Stimulated activated CD4-positive, alpha-beta T cell treated with anti-CD3 and anti-CD28 coated beads, TNF-alpha, amount 100 ng/mL, for 4 hours (primary cell): Measurements from ENCODE around the gene AEN.

Experiments used
- DNase-seq, 3 experiments: peaks; one replicate each; pipeline ENCODE4 v3.0.0-alpha.2; 2020; ENCODE audit warnings: low read depth in 3 of 3

The AEN gene

DNA sequence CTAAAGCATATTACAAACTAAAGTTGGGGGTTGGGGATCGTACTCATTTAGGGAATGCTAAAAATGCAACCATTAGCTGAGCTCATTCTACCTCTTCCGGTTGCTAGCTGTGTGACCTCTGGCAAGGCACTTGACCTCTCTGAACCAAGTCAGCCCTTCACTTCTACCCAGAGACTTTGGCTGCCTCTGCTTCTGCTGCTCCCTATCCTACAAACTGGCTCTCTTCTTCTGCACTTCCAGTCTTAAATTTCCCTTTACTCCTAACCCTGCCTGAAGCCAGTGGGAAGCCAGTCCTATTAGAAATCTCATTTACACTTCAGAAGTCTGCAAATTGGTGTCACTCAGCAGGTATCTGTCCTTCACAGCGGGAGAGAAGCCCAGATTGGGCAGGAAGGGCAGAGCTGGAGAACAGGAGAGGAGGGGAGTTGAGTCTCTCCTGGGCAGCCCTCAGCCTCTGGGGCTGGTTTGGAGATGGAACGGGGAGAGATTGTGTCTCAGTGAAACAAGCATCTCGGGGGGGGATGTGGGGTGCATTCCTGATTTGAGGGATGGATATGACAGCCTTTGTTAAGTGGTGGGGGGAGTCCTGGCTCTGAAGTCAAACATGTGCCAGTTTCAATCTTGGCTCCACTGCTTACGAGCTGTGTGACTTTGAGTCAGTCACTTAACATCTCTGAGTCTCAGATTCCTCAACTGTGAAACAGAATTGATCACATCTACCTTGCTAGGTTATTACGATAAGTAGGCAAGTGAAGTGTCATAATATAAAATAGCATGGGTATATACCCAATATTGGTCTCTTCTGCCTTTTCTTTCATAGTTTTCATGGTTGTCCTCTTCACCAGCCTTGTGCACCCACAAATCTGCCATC, 7.8 kb upstream of the AEN start:
- no peak for DNase-seq

GRCh38 chr15:88615303-88616107, 5.6 kb upstream of the AEN start:
- no peak for DNase-seq

GRCh38 chr15:88616240-88616639, 4.9 kb upstream of the AEN start:
- no peak for DNase-seq

DNA sequence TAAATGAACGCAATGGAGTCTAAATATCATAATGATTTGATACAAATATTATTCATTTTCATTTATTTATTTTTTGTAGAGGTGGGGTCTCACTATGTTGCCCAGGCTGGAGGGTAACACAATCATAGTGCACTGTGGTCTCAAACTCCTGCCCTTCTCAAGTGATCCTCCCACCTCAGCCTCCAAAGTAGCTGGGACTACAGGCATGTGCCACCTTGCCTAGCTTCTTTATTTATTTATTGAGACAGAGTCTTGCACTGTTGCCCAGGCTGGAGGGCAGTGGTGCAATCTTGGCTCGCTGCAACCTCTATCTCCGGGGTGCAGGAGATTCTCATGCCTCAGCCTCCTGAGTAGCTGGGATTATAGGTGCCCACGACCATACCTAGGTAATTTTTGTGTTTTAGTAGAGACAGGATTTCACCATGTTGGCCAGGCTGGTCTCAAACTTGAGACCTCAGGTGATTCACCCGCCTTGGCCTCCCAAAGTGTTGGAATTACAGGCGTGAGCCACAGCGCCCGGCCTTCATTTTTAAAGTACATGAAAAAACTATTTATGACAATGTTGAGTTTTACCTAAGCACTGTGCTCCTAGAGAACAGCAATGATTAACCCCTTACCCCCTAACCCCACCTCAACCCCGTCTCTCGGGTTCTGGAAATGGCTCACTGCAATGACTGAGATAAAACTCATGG, 4.0 kb upstream of the AEN start:
- no peak for DNase-seq

DNA sequence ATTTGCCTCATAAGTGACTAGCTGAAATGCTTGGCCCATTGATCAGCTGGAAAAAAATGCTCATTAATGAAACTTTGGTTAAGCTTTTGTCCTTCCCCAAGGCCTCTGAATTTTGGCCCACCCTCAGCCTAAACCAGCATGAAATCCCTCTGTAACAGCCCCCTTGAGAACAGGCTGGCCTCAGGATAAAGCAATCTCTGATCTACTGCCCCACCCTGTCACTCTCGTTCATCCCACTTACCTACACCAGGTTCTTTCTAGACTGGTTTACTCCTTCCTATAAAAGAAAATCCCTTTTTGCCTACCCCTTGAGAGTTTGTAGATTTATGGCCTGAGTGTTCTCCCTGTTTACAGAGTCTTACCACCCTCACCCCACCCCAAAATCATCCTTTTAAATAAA, 3.4 kb upstream of the AEN start:
- DNase-seq: no peak

DNA sequence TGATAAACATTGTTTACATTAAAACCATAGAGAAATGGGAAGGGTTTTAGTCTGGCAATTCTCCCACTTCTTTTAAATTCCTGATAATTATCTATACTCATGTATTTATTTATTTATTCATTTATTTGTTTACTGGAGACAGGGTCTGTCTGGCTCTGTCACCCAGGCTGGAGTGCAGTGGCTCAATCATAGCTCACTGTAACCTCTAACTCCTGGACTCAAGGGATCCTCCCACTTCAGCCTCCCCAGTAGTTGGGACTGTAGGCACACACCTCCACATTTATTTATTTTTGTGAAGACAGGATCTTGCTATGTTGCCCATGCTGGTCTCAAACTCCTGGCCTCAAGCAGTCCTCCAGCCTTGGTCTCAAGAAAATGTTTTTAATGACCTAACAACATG, 2.5 kb upstream of the AEN start:
- no peak for DNase-seq

DNA sequence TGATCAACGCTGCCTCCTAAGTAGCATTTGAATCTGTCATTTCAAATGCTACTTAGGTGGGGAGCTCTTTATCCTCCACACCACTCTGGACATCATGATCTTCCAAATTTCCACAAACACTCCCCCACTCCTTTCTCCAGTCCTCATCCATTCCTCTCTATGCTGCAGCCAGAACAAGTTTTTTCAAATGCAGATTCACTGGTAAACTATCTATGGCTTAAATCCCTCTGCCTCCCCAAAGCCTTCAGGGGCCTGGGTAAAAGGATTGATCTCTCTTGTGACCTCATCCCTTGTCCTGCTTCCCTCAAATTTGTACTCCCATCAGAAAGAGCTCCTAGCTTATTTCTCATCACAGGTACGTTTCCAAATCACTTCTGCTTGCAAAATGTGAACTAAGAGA, 1.3 kb upstream of the AEN start:
- DNase-seq: no peak

DNA sequence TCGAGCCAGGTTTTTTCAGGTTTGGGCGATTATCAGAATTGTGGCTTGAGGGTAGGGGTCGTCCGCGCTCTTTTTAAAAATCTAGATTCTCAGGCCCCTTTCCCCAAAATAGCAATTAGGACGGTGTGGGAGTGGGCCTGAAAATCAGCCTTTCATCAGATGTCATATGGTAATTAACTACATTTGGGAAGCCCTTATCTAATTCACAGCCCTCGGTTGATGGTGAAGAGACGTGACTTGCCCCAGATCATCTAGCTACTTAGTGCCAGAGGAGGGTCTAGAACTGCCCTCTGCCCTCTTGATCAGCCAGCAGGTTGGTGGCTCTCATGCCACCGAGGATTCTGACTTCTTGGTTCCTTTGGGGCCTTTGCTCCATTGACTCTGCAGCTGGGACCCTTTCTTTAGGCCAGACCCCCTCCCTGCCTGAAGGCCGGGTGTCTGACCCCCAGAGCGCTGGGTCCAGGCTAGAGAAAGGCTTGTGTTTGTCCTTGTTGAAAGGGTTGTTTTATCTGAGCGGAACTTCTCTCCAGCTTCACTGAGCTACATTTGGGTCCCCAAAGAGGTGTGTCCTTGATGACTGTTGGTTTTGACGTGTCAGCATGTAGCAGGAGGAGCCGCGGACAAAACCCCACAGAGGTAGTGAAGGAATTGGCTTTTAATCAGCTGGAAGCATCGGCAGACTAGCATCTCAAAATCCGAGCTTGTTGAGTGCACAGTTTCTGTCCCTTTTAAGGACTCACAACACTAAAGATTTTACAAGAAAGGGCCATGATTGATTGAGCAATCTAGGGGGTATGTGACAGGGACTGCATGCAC, 857 bp downstream of the AEN start:
- DNase-seq: no peak

GRCh38 chr15:88622605-88622975, 1.4 kb downstream of the AEN start:
- no peak for DNase-seq

GRCh38 chr15:88623061-88623460, 1.9 kb downstream of the AEN start:
- no peak for DNase-seq

GRCh38 chr15:88623632-88624031, 2.5 kb downstream of the AEN start:
- no peak for DNase-seq

DNA sequence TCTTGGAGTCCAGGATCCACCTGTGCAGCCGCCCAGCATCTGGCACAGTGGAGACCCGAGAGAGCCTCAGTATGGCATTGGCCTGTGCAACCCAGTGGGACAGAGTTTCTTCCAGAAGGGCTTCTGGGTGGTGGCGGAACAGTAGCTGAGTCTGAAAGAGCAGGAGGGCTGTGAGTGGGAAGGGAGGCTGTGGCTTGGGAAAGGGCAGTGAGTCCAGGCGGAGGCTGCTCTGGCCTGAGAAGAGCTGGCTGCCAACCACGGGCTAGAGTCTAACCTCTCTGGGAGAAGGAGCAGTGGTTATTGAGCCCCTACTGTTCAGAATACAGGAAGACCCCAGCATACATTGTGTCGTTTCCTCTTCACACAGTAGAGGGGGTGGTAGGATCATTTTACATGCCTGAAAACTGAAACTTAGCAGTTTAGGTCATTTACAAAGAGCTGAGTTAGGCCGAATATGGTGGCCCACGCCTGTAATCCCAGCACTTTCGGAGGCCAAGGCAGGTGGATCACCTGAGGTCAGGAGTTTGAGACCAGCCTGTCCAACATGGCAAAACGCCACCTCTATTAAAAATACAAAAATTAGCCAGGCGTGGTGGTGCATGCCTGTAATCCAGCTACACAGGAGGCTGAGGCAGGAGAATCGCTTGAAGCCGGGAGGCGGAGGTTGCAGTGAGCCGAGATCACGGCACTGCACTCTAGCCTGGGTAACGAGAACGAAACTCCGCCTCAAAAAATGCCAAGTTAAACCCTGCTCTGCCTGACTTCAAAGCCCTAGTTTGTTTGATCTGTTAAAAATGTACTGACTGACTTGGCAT, 3.2 kb downstream of the AEN start:
- DNase-seq: no peak

- no peak for DNase-seq
Observed at GRCh38 chr15:88624971-88625490, 3.9 kb downstream of the AEN start.

DNA sequence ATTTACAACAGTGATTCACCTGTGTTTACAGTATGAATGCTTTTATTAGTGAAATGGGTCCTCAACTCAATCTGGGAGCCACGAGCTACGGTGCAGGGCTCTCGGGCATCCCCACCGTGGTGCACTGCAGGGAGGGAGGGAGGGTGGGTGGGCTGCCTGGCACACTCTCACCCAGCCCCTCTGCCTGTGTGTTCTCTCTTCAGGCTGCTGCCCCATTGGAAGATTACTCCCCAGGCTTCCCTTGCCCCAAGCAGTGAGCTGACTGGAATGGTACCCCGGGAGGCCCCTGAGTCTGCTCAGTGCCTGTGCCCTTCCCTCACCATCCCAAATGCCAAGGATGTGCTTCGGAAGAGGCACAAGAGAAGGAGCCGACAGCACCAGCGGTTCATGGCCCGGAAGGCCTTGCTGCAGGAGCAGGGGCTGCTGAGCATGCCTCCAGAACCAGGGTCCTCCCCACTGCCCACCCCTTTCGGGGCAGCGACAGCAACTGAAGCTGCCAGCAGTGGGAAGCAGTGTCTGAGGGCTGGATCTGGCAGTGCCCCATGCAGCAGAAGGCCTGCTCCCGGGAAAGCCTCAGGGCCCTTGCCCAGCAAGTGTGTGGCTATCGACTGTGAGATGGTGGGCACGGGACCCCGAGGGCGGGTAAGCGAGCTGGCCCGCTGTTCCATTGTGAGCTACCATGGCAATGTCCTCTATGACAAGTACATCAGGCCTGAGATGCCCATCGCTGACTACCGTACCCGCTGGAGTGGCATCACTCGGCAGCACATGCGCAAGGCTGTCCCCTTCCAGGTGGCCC, 5.0 kb downstream of the AEN start:
- no peak for DNase-seq

DNA sequence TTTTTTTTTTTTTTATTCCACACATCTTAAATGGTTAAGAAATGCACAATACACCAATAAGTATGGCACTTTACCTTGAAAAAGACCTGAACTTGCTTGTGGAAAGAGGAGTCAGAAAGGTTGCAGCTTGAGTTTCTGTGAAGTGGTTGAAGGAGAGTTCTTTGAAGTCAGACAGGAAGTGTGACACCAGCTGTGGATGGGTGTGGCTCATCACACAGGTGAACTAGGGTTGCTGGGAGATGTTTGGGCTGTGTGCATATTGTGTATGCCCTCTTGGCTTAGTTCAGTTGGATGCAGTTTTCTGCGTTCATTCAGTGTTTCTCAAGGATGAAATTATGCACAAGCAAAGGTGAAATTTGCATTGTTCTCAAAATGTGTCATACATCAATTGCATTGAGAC, 6.3 kb downstream of the AEN start:
- peak in 2 of 3 experiments; percentile 48 to 61 for DNase-seq

DNA sequence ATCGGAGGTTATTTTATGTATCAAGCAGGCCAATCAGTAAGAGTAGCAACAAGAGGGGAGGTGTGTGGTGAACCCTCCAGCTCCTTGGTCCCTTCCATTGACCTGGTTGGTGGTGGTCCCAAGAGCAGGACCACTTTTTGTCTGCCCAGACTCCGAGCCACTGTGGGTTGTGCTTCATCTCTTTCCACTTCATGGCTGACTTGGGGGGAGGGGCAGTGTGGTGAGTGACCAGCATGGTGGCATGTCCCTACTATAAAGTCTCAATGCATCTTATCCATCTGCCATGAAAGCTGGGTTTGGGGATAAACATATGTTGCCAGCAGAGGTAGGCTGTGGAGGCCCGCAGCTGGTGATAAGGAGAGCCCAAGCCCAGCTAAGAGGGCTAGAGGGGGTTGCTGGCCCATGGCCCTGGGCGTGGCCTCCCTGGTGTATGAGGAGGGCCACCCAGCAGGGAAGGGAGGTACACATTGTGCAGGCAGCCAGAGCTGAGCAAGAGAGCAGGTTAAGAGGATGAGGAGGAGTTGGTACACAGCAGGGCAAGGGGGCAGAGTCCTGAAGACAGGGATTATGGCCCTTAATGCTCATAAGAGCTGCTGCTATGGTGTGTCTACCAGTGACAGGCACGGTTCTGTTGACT, 7.0 kb downstream of the AEN start:
- DNase-seq: no peak

GRCh38 chr15:88629071-88629470, 7.9 kb downstream of the AEN start:
- no peak for DNase-seq

DNA sequence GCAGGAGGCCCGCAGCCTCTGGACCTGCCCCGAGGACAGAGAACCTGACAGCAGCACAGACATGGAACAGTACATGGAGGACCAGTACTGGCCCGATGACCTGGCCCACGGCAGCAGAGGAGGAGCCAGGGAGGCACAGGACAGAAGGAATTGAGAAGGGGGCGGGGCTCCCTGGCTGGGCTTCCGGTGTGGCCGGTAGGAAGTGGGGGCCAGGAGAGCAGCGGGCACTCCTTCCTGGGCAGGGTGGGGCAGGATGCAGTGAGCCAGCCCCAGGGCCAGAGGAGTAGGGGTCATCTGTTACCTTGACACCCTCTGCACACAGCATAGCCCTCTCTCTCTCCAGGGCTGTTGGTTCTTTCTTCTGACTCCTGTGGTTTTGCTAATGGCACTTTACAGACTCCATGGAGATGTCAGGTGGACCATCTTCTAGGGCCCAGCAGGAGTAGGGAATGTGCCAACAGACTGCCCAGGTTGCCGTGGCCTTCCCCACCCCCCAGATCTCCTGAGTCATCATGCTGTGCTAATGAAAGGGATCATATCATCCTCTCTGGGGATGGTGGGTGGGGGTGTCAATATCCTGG, 9.1 kb downstream of the AEN start:
- DNase-seq: no peak
